ENCODE results near the gene SPOCK2.

Gene SPOCK2

DNA sequence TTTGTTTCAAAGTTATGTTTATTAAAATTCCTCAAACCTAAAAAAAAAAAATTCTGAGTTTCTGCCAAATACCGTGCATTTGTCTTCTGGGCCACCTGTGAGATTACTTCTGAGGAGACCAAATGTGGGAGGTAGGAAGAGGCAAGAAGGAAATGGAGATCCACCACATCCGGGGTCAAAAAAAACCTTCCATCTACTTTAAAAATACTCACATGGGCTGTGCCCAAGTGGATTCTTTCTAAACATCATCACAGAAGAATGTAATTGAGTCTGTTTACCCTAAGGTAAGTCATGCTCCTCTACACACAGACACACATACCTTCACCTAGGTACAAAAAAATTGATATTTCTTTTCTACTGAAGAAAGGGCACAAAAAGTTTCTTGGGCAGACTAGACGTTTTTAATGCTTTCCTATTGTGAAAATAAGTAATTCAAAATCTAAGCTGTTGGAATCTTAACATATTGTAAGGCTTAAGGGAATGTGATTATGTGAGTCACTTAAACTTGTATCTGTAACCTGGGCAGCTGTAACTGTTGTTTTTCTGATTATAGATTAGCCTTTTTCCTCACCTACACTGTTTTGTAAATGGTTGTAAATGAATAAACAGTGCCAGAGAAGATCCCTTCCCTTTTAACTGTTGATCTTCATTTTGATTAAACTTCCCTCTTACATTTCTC, 19.1 kb upstream of the SPOCK2 start:
- DNase-seq = no peak

DNA sequence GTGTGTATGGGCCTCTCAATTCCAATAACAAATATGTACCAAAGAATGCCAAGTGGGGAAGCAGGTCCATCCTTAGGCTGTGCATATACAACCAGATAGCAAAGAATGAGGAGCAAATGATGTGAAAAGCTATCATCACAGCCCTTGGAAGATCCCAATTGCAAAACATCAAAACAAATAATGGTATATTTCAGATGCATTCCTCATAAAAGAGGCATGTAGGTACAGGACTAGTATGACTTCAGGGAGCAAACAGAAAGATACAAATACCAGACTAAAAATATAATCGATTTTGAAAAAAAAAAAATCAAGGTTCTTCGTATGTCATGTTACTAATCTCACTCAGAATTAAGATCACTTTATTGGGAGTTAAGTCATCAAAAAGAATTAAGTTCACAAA, 18.5 kb upstream of the SPOCK2 start:
- no peak for DNase-seq

DNA sequence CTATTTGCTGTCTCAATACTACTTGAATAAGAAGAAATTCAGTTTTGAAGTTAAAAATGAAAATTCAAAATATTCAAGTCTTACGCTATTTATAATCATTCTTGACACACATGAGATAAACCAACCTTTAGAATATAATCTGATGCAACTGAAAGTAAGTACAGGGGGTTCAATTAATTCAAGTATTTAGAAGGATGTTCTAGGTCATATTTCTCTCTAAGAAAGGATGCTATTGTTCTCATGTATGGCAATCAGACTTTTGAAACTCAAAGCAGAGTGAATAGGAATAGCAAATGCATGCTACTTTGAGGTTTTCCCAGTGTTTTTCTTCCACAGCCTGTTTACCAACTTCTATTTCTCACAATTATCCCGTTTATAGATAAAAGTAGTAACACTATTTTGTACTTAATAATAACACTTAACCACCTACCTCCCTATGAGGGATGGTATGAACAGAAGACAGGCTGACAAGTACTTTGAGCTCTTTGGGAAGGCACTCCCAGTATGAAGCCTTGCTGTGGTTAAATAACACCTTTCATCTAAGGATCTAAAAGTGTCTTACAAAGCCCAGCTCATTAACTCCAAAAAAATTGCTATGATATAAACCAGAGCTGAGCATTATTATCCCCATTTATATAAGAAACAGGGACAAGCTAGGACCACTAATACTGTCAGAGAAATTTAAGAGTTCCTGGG, 18.0 kb upstream of the SPOCK2 start:
- no peak for DNase-seq

DNA sequence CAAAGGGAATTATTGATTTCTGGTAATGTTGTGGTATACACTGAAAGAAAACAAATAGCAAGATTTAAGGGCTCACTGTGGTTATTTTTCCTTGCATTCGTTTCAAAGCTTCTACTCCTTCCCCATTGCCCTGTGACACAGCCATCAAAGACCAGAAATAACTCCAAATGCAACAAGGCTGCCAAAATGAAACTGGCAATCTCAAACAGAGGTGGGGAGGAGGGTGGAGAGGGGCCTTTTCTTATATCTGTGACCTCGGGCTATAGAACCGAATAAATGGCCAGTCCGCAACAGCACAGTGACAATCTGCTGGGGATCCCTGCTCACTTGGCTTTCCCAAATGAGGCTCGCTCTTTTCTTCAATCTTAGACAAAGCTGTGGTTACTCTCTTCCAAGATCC, 17.4 kb upstream of the SPOCK2 start:
- DNase-seq = no peak

DNA sequence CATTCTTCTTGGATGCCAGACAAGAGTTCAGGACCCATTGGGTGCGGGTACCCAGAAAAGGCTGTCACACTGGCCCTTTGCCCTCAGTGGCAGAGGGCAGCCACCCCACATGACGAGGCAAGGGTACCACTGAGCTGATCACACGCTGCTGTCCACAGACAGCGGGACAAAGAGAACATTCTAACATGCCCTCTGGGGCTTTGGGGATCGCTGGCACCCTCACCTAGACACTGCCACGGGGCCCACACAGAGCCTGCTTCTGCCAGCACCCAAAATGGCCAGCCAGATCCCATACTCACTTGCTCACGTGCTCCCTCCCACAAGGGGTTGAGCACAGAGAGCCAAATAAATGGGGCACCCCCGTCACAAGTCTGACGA, 16.7 kb upstream of the SPOCK2 start:
- no peak for DNase-seq

DNA sequence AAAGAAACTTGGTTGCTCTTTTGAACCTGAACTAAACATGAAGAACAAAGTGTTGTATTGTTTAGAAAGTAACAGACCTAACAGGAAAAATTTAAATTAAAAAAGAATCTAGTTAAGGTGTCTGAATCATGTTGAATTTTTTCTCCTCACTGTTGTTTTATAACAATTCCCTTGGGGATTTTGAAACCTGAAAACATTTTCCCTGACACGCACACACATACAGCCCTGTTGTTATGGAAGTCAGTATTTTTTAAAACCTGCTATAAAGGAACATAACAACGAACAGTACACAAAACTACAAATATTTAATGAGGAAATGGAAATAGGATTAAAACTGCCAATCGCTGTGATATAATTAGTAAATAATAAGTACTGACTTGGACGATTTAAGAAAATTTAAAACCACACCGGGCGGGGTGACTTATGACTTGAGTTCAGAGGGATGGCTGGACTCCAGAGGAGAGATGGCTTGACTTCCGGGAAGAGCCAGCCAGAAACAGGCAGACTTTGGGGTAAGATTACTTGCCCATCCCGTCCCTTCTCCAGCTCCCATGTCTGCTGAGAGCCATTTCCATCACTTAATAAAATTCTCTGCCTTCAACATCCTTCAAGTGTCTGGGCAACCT, 16.2 kb upstream of the SPOCK2 start:
- DNase-seq = no peak

DNA sequence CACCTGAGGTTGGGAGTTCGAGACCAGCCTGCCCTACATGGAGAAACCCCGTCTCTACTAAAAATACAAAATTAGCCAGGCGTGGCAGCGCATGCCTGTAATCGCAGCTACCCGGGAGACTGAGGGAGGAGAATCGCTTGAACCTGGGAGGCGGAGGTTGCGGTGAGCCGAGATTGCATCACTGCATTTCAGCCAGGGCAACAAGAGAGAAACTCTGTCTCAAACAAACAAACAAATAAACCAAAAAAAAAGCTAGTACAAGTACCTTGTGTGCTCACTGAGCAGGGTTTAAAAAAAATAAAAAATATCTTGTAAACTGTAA, 11.2 kb upstream of the SPOCK2 start:
- DNase-seq = no peak

DNA sequence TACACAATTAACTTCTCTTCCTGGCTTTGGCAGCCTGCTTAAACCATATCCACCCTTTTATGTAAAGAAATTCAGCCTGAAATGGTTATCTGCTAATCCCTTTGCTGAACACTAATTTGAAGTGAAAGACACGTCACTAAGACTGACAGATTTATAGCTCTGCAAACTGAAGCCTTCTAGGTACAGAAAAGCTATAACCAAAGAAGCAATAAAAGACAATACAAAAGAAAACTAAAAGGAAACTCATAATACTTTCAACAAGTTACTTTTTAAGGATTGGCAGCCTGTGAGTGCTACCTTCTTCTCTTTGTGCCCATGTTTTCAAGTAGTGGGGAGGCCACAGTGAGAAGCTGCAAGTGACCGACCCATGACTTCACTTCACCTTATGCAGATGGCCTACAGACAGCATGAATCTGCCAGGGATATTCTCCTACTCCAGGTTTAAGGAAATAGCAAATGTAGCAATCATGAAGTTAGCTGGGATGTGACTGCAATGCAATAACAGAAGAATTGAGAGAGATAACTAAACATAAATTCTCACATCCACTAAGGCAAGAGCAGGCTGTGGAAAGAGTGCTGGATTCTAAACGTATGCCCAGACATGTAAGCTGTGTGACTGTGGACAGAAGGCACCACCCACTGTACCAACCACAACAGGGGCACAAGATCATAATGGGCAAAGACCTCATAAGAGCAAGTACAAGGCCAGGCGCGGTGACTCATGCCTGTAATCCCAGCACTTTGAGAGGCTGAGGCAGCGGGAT, 10.7 kb upstream of the SPOCK2 start:
- no peak for DNase-seq

DNA sequence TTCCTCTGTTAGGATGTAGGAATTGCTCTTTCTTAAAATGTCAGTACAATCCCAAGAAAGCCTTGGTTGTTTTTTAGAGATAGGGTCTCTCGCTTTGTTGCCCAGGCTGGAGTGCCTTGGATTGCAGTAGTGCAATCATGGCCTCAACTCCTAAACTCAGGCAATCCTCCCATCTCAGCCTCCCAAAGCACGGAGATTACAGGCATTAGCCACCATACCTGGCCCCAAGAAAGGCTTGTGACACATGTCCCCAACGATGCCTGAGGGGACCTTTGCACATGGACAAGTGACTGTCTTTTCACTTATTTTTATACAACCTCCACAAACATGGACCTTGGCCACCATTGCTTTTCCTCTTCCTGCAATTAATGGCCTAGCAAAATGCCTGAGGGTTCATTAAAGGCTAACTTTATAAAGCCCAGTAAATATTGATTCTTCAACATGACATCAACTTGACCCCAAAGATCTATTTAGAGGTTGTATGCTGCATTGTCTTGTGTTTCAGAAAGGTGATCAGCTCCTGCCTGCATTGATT, 10.0 kb upstream of the SPOCK2 start:
- no peak for DNase-seq

DNA sequence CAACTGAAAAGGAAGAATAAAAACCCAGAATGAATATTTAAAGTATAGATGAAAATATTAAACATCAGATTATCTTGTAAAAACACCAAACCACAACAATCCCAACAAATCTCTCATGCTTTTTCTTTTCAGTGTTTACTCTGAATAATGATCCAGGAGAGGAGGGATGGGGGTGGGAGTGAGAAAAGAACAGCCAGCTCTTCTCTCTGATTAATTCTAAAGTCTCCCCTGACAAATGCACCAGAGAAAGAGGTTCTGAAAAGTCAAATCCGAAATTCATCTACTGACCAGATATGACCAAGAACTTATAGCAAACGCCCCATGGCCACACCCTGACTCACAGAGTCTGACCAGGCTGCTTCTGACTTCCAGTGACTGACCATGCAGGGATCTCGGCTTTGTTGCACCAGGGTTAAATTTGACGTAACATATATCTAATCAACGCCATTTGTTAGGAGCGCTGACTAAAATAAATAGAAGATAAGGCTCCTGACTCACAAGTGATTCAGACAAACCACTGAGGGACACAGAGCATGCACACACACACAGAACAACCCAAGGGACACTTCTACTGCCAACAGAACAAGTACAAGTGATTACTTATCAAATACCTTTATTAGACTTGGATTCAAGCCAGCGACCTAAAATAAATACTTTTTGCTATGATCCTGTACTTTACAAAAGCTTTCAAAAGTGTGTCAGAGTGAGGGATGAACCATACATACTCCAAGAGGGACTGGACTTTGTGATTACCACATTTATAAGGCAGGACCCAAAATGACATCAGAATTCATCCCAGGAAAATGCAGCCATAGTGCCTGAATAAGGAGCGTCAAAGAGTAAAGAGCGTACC, 9.3 kb upstream of the SPOCK2 start:
- no peak for DNase-seq

DNA sequence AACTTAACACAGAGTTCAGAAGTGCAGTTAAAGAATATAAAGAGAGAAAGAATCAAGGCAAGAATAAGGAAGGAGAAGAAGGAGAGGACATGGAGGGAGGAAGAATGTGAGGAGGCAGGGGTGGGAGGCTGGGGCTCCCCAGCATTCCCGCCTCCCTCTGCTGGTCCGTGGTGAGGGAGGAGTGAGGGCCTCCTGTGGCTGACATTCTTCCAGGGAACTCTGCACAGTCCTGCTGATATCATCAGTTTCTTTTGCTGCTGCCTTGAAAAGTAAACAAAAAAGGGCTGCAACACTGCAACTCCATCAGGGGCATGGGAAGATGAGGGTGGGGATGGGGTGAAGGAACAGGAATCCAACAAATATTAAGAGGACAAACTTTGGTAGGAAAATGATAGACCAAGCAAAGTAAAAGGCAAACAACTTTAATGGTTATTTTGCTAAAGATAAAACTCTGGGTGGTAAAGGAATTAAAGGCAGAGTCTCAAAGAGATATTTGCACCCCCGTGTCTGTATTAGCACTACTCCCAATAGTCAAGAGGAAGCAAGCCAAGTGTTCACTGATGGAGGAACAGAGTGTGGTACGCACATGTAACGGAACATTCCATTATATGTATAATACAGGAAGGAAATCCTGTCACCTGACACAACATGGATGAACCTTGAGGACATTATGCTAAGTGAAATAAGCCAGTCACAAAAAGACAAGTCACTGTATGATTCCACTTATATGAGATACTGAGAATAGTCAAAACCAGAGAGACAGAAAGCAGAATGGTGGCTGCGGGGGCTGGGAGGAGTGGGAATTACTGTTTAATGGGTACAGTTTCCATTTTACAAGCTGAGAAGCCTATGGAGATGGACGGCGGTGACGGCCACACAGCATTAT, 8.0 kb upstream of the SPOCK2 start:
- DNase-seq = no peak

DNA sequence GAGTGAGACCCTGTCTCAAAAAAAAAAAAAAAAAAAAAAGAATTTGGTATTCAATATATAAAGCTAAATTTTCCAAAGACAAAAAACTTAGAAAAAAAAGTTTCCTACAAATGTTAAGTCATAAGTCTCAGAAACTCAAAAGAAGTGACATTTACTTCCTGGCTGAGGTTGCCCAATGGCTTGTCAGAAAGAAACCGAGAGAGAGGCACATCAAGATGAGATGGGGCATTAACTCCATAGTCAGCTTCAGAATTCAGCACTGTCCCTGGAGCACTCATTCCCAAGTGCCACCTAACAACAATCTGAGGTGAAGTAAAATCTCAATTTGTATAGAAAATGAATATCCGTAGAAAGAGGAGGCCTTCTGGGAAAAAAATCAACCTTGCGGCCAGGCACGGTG, 6.8 kb upstream of the SPOCK2 start:
- no peak for DNase-seq

DNA sequence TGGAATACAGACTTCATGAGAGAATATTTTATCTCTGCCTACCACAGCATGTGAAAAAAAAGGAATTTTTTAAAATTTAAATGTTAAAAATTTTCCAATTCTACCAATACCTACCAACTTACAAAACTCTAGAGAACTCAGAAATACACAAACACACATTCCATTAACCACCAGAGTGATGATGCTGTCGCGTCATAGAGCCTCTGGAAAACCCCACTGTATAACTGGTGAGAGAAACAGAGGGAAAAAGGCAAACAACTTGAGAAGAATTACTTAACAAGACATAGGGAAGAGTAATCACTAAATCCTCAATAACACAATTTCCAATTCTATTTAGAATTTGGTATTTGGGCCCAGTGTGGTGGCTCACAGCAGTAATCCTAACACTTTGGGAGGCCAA, 6.2 kb upstream of the SPOCK2 start:
- DNase-seq = no peak

DNA sequence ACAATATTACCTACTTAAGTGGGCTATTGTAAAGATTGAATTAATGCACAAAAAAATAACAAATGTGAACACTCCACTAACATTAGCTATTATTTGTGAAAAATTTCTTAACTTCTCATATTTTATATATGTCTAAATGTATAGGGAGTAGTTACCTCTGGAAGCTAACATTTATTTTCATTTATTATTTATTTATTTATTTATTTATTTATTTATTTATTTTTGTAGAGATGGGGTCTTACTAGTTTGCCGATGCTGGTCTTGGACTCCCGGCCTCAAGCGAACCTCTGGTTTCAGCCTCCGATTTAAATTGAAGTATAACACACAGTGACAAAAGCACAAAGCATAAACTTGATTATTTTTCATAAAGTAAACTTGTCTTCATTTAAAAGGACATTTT, 5.1 kb upstream of the SPOCK2 start:
- DNase-seq = no peak

DNA sequence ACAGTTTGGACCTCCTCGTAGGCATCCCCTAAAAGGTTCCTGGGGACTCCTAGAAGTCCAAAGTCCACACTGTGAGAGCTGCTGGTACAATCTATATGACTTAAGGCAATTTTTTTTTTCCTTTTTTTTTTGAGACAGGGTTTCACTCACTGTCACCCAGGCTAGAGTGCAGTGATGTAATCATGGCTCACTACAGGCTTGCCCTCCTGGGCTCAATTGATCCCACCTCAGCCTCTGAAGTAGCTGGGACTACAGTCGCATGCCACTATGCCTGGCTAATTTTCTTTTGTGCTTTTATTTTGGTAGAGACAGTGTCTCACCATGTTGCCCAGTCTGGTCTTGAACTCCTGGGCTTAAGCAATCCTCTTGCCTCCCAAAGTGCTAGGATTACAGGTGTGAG, 4.6 kb upstream of the SPOCK2 start:
- DNase-seq = no peak

DNA sequence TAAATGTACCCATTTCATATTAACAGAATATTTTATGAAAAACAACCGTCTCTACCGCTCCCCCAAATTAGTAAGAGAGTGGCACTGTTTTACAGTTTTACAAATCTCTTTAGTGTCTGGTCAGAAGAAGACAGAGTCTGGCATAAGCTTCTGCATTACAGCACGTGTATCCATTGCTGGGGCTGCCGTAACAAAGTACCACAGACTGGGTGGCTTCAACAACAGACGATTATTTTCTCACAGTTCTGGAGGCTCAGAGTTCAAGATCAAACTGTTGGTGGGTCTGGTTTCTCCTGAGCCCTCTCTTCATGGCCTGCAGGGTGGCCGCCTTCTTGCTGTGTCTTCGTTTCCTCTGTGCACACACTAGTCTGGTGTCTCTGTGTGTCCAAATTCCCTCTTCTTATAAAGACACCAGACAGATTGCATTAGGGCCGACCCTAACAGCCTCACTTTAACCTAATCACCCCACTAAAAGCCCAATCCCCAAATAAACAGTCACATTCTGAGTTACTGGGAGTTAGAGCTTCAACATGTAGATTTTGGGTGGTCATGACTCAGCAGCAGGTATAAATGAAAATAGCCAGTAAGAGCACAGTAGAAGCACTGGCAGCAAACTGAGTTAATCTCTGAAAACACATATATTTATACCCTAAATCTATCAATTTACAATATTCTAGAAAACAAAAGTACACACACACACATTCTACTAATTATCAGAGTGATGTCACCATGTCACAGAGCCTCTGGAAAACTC, 4.0 kb upstream of the SPOCK2 start:
- DNase-seq = no peak

DNA sequence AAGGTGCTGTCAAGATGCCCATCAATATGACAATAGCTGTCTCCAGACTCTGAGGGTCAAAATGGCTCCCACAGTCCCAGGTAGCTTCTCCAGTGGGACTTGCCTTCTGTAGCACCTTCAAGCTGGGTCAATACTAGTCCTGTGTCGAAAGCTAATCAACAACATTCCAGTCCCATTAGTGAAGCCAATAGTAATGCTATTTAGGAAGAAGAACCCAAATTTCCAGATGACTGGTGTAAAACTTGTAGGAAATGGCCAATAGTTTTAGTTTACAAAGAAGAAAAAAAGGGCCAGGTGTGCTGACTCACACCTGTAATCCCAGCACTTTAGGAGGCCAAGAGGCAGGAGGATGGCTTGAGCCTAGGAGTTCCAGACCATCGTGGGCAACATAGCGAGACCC, 2.0 kb upstream of the SPOCK2 start:
- DNase-seq = no peak

DNA sequence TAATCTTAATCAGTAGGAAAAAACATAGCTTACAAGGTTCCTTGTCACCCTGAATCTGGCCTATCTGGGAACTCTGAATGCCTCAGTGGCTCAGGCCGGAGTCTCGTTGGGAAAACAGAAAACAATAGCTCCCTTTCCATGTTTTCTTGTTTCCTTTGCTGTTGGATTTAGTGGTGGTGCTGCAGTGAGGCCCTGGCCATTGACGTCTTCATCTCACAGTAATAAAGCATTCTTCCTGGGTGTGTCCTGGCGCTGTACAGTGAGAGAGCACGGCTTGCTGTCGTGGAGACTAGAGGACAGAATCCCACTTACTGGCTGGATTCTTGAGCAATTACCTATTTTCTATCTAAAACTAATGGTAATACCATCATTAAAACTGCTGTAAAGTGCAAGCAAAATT, 1.3 kb upstream of the SPOCK2 start:
- DNase-seq = no peak

DNA sequence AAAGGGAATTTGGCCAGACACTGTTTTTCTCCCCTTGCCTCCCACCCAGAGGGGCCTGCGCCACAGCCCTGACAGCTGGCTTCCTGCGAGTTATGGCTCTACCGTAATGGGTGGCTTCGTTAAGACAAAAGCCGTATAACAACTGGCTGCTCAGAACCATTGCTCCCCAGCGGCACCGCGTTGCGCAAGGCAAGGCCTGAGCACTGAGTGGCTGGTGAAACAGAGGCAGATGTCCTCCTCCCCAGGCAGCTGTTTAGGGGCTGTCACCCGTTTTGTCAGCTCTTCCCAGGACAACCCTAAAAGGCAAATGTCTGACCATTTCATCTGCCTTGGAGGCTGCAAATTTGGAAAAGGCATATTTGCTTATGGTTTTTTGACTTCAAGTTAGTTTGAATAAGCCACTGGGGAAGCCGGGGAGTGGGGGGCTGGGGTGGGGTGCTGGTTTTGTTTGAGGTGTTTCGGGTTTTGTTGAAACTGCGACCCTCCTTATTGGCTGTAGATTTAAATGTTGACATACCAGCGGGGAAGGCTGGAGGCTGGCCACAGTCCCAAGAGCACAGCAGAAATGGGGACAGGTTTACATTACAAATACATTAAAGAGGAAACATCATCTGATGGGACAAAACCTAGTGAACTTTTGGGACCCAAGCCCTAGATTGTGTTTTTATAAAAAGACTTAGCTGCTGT, 681 bp upstream of the SPOCK2 start:
- no peak for DNase-seq

DNA sequence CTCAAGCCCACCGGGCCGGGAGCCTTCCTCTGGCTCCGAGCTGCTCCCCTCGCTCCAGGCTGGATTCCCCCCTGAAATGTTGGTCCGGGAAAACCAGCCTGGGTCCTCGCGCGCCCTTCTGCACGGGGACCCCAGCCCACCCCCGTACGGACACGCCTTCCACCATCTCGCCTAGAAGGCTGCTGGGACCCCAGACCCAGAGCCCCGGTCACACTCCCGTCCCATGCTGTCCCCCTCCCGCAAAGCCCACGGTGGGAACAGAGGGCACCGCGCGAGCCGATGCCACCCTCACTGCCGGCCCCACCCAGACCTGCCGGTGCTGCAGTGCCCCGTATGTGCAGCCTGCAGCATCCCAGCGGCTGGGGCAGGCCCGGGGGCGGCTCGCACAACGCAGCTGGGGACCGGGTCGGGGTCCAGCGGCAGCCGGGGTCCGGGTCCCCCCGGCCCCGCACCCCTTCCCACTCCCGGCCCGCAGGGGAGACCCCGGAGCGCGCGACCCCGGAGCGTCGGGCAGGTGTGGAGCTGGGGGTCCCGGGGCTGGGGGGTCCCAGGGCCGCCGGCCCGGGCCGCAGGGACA, 871 bp downstream of the SPOCK2 start:
- no peak for DNase-seq
